NCI-H345 treated with DMSO at 0.1 percent for 48 hours (cell line): Measurements from ENCODE around the gene SNX25.
"Not testable (repeated sequence)": the region's sequence is repeated elsewhere in the genome, so short reads cannot be mapped to it uniquely, and the experiment has no call there.

Experiments used
- DNase-seq: peaks from one replicate; lab custom pipeline; 2025; ENCODE audit not compliant: unreplicated experiment; lab: John Stamatoyannopoulos, UW

SNX25 gene

DNA sequence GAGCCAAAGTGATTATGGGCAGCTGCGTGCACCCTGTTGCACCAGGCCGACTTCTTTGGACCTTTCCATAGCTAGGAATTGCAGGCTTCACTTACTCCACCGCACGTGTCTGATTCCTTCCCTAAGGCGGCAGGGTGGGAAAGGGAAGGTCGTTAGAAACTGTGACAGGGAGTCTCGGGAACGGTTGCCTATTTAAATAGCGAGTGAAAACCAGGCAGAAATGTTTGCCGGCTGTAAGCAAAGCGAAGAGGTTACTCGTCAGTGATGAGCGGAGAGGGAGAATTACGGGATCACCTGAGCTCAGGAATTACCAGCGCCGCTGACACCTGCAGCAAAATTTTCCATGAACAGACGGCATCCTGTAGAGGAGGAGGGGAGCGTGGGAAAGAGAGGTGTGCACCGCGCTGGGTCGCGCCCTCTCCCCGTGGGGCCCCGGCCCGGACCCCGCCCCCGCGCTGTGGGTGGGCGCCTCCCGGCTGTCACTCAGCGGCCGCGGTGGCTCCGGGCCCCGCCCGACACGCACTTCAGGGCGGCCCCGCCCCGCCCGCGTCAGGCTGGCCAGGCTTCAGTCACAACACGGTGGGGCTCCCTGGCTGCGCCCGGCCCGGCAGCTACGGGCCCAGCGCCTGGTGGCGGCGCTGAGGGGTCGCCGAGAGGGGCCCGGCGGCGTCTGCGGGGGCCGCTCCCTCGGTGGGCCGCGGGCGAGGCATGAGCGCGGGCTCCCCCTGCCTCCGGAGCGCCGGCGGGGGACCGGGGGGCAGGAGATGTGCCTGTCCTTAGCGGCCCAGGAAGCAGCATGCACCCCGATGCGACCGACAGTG lies at the start of gene SNX25:
TSS of gene SNX25 (plus strand) at position 568 of the 821 bp plus-strand sequence. CDS start at position 797, 229 bp downstream.
- DNase-seq = peak; percentile 77

DNA sequence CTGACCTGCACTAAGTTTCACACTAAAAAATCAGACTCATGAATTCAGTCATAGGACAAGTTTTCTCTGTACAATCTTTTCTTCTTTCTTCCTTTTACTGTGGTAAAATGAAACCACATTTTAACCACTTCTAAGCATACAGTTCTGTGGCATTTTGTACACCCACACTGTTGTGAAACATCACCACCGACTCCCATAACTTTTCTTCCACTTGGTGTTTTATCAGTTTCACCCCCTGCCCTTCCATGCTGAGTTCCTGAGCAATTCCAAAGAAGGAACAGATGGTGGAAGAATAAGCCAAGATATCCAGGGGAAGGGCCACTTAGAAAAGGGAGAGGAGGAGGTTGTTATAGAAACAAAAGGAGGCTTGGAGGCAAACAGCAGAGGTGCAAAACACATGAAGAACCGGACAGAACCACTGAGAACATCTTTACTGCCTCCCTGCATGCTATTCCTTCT lies 43.8 kb upstream of the SNX25 start:
- no peak for DNase-seq

- DNase-seq = no peak
Observed at GRCh38 chr4:185167234-185167633, 42.2 kb upstream of the SNX25 start.

- no peak for DNase-seq
Observed at GRCh38 chr4:185171373-185172071, 37.9 kb upstream of the SNX25 start.

GRCh38 chr4:185179488-185179887 lies 29.9 kb upstream of the SNX25 start:
- DNase-seq = no peak

GRCh38 chr4:185182239-185182638 lies 27.2 kb upstream of the SNX25 start:
- no peak for DNase-seq

- peak; percentile 71 for DNase-seq
Observed at GRCh38 chr4:185183622-185184281, 25.6 kb upstream of the SNX25 start.

- no peak for DNase-seq
Observed at GRCh38 chr4:185186769-185187168, 22.6 kb upstream of the SNX25 start.

GRCh38 chr4:185189606-185190305 lies 19.6 kb upstream of the SNX25 start:
- DNase-seq = no peak

GRCh38 chr4:185190306-185190856 lies 19.0 kb upstream of the SNX25 start:
- DNase-seq = no peak

GRCh38 chr4:185192059-185192458 lies 17.3 kb upstream of the SNX25 start:
- DNase-seq = no peak

DNA sequence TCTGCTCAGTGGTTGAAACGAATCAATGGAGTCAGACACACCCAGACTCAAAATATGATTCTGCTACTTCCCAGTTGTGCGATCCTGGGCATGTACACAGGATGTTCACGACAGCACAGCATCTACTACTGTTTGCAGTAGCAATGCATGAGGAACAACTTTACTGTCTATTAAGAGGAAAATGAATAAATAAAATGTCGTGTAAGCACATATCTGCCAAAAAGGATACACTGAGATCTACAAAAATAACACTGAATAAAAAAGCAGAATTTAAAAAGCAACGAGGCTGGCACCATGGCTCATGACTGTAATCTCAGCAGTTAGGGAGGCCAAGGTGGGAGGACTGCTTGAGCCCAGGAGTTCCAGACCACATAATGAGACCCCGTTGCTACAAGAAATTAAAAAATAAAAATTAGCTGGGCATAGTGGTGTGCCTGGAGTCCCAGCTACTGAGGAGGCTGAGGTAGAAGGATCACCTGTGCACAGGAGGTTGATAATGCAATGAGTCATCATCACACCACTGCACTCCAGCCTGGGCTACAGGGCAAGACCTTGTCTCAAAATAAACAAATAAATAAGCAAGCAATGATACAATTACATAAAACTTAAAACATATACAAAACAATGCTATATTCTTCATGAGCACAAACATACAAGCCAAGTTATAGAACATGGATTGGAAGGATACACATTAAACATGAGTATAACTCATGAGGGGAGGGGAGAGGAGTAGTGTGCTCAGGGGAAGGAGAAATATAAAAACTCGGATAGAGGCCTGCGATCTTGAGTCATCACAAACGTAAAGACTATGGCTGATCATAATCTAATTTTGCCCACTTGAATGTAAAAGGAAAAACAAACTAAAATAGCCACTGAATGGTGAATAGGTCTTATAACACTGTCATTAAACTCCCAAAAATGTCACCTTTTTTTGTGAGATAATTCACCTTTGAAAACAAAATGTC lies 14.2 kb upstream of the SNX25 start:
- no peak for DNase-seq

DNA sequence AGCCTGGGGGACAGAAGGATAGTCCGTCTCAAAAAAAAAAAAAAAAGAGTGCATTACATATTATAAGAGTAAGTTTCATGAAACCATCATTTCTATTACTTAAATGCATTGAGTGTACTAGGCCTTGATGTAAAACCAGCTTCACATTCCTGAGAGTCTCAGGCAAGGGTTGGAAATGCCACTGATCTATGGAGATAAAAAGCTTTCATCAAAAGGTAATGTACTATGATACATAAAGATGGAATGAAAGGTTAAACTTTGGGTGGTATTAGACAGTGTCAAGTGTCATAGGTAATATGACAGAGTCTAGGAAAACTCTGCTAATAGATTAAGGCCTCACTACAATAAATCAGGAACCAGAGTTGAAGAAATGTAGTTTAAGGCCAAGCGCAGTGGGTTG lies 13.0 kb upstream of the SNX25 start:
- no peak for DNase-seq

DNA sequence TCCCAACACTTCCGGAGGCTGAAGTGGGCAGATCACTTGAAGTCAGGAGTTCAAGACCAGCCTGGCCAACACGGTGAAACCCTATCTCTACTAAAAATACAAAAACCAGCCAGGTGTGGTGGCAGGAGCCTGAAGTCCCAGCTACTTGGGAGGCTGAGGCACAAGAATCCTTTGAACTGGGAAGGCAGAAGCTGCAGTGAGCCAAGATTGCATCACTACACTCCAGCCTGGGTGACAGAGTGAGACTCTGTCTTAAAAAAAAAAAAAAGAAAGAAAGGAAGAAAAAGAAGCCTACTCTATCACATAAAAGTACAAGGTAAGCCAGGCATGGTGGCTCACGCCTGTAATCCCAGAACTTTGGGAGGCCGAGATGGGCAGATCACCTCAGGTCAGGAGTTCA lies 11.2 kb upstream of the SNX25 start:
- not testable (repeated sequence) for DNase-seq

GRCh38 chr4:185201977-185202962 lies 7.1 kb upstream of the SNX25 start:
- DNase-seq = no peak

DNA sequence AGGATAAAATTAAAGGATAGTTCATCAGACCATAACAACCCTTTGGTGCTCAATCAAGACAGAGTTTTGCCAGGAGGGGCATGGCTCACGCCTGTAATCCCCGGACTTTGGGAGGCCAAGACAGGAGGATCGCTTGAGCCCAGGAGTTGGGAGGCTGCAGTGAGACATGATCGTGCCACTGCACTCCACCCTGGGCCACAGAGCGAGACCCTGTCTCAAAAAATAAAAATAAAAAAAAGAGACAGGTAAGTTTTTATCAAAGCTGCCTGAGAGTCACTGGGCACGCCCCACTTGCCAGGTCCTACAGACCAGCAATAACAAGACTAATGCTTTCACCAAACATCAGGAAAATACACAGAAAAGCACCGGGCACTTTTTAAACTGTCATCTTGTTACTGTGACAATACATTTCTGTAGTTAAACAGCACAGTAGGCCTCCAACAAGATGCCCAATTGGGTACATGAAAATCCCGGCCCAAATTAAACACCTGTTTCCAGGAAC lies 6.4 kb upstream of the SNX25 start:
- no peak for DNase-seq

GRCh38 chr4:185203486-185204237 lies 5.7 kb upstream of the SNX25 start, which contains the start of gene CFAP97:
CFAP97 (minus strand) TSS chr4:185204000; CDS start chr4:185191196, 12,804 bp downstream.
- peak; percentile 40 for DNase-seq
